Endothelial cell of hepatic sinusoid (primary cell): ENCODE data around the gene SMC6.

Experiments used
- in situ Hi-C: cut with HindIII; loops from 2 replicates; pipeline ENCODE4 v1.10.0; 2017; ENCODE audit warnings: low sequenced_read_pairs

Gene SMC6

GRCh38 chr2:17753803-17754663, at the start of gene SMC6, which contains the start of gene GEN1:
Gene SMC6 (minus strand): TSS chr2:17753810. CDS start chr2:17745946, 7,864 bp downstream.
Gene GEN1 (plus strand): TSS chr2:17754138. CDS start chr2:17759944, 5,806 bp downstream.
- in situ Hi-C loops, result no loop called here

GRCh38 chr2:17800693-17801458, 47.3 kb upstream of the SMC6 start:
- in situ Hi-C loops, result no loop called here

- in situ Hi-C loops, result no loop called here
These were observed 46.6 kb upstream of the SMC6 start for GRCh38 chr2:17800219-17800618.

GRCh38 chr2:17799301-17800120, 45.9 kb upstream of the SMC6 start:
- in situ Hi-C loops, result no loop called here

- in situ Hi-C loops, result no loop called here
These were observed 44.7 kb upstream of the SMC6 start for GRCh38 chr2:17798338-17798737.

- in situ Hi-C loops, result no loop called here
These were observed 41.7 kb upstream of the SMC6 start for GRCh38 chr2:17795309-17795708.

GRCh38 chr2:17793803-17794354, 40.3 kb upstream of the SMC6 start:
- in situ Hi-C loops, result no loop called here

GRCh38 chr2:17793296-17793695, 39.7 kb upstream of the SMC6 start:
- in situ Hi-C loops, result no loop called here

GRCh38 chr2:17792515-17792914, 38.9 kb upstream of the SMC6 start:
- in situ Hi-C loops, result no loop called here

GRCh38 chr2:17791817-17792130, 38.2 kb upstream of the SMC6 start:
- in situ Hi-C loops, result no loop called here

- in situ Hi-C loops, result no loop called here
These were observed 37.7 kb upstream of the SMC6 start for GRCh38 chr2:17791121-17791816.

- in situ Hi-C loops, result no loop called here
These were observed 36.9 kb upstream of the SMC6 start for GRCh38 chr2:17790536-17790935.

GRCh38 chr2:17788773-17789172, 35.2 kb upstream of the SMC6 start:
- in situ Hi-C loops, result no loop called here

- in situ Hi-C loops, result no loop called here
These were observed 33.1 kb upstream of the SMC6 start for GRCh38 chr2:17786727-17787126.

GRCh38 chr2:17781482-17781881, 27.9 kb upstream of the SMC6 start:
- in situ Hi-C loops, result no loop called here

- in situ Hi-C loops, result no loop called here
These were observed 26.9 kb upstream of the SMC6 start for GRCh38 chr2:17780546-17780945.

- in situ Hi-C loops, result no loop called here
These were observed 18.9 kb upstream of the SMC6 start for GRCh38 chr2:17772532-17772931.

- in situ Hi-C loops, result no loop called here
These were observed 18.3 kb upstream of the SMC6 start for GRCh38 chr2:17771956-17772355.

GRCh38 chr2:17768894-17769293, 15.3 kb upstream of the SMC6 start:
- in situ Hi-C loops, result no loop called here

GRCh38 chr2:17765398-17765797, 11.8 kb upstream of the SMC6 start:
- in situ Hi-C loops, result no loop called here
